Liver (tissue), 9 donors: ENCODE measurements around the gene MDM4. TPM values are rescaled to one million over a fixed set of nuclear protein-coding genes. Genes with fewer than 3 reads are reported as not detected.

Source experiments
- DNase-seq: peaks from one replicate; pipeline ENCODE4 v3.0.0-alpha.2; 2017; ENCODE audit warnings: low spot score
- H3K27ac ChIP-seq, 2 donors: one replicate each; pipeline ENCODE4 v1.7.0; 2013; ENCODE audit warnings: inconsistent platforms in 2 of 2, low read length in 2 of 2, control low read depth in 1 of 2, low read depth in 1 of 2, mild to moderate bottlenecking in 1 of 2
- H3K27me3 ChIP-seq, 4 donors: one replicate each; pipeline versions ENCODE4 v1.6.1 to v1.7.0; 2013; ENCODE audit warnings: low read length in 3 of 4, inconsistent platforms in 1 of 4, mild to moderate bottlenecking in 1 of 4, moderate library complexity in 1 of 4; ENCODE audit not compliant: control insufficient read depth in 4 of 4, insufficient read depth in 4 of 4
- H3K36me3 ChIP-seq, 4 donors: one replicate each; pipeline versions ENCODE4 v1.6.1 to v1.7.0; 2013; ENCODE audit warnings: low read length in 3 of 4, mild to moderate bottlenecking in 3 of 4, low read depth in 1 of 4, moderate library complexity in 1 of 4; ENCODE audit not compliant: control insufficient read depth in 4 of 4, insufficient read depth in 3 of 4
- H3K4me1 ChIP-seq, 4 donors: one replicate each; pipeline versions ENCODE4 v1.6.1 to v1.7.0; 2013; ENCODE audit warnings: low read length in 3 of 4, mild to moderate bottlenecking in 3 of 4, moderate library complexity in 1 of 4; ENCODE audit not compliant: control insufficient read depth in 4 of 4, insufficient read depth in 4 of 4
- H3K4me3 ChIP-seq, 3 donors: one replicate each; pipeline versions ENCODE4 v1.6.1 to v1.7.0; 2013; ENCODE audit warnings: low read length in 3 of 3, control low read depth in 1 of 3, low read depth in 1 of 3, mild to moderate bottlenecking in 1 of 3
- H3K9ac ChIP-seq, 2 donors: one replicate each; pipeline ENCODE4 v1.7.0; 2013; ENCODE audit warnings: low read length in 2 of 2, mild to moderate bottlenecking in 2 of 2, moderate library complexity in 2 of 2, control low read depth in 1 of 2, low read depth in 1 of 2
- H3K9me3 ChIP-seq, 4 donors: one replicate each; pipeline versions ENCODE4 v1.6.1 to v1.7.0; 2013; ENCODE audit warnings: low read length in 3 of 4; ENCODE audit not compliant: control insufficient read depth in 4 of 4
- ATF3 ChIP-seq: IDR thresholded peaks from 2 replicates; pipeline ENCODE4 v1.6.1; 2016; ENCODE audit warnings: antibody characterized with exemption
- FOXA1 ChIP-seq: IDR thresholded peaks from 2 replicates; pipeline ENCODE4 v1.6.1; 2016; ENCODE audit warnings: antibody characterized with exemption
- FOXA2 ChIP-seq: IDR thresholded peaks from 2 replicates; pipeline ENCODE4 v1.6.1; 2016; ENCODE audit warnings: antibody characterized with exemption
- GABPA ChIP-seq, 2 donors: IDR thresholded peaks in 1 of 2; conservative IDR thresholded peaks in 1 of 2; 2 replicates each; pipeline ENCODE4 v1.6.1; 2016; ENCODE audit warnings: antibody characterized with exemption in 2 of 2, mild to moderate bottlenecking in 1 of 2, moderate library complexity in 1 of 2
- HNF4G ChIP-seq: IDR thresholded peaks from 2 replicates; pipeline ENCODE4 v1.6.1; 2016; ENCODE audit warnings: antibody characterized with exemption
- MAX ChIP-seq: IDR thresholded peaks from 2 replicates; pipeline ENCODE4 v1.6.1; 2016; ENCODE audit warnings: antibody characterized with exemption
- NR2F2 ChIP-seq: IDR thresholded peaks from 2 replicates; pipeline ENCODE4 v1.6.1; 2016; ENCODE audit warnings: antibody characterized with exemption
- RAD21 ChIP-seq, 2 donors: IDR thresholded peaks; 2 replicates each; pipeline ENCODE4 v1.6.1; 2016; ENCODE audit warnings: antibody characterized with exemption in 2 of 2, mild to moderate bottlenecking in 2 of 2
- REST ChIP-seq: IDR thresholded peaks from 2 replicates; pipeline ENCODE4 v1.6.1; 2016; ENCODE audit warnings: antibody characterized with exemption, mild to moderate bottlenecking
- RXRA ChIP-seq, 2 donors: IDR thresholded peaks; 2 replicates each; pipeline ENCODE4 v1.6.1; 2017 to 2018; ENCODE audit warnings: antibody characterized with exemption in 2 of 2, mild to moderate bottlenecking in 1 of 2
- SP1 ChIP-seq: IDR thresholded peaks from 2 replicates; pipeline ENCODE4 v1.6.1; 2018; ENCODE audit warnings: antibody characterized with exemption, mild to moderate bottlenecking
- YY1 ChIP-seq: IDR thresholded peaks from 2 replicates; pipeline ENCODE4 v1.6.1; 2016; ENCODE audit warnings: antibody characterized with exemption, mild to moderate bottlenecking
- ZBTB33 ChIP-seq: IDR thresholded peaks from 2 replicates; pipeline ENCODE4 v1.6.1; 2016; ENCODE audit warnings: antibody characterized with exemption
- WGBS: extraction: QIAGEN DNeasy Blood & Tissue Kit; methylation state at CpG from one replicate; pipeline ENCODE4 v1.1.7; 2013; 5-methylcytosine and 5-hydroxymethylcytosine counted together
- polyA plus RNA-seq, 2 donors: library from polyadenylated mRNA; stranded (reverse) in 1 of 2; unstranded in 1 of 2; fragments of 200-250 nt in 1 of 2; fragments of >200 nt in 1 of 2; fragmentation: Nextera tagmentation in 1 of 2; extraction: Ambion mirVana in 1 of 2; gene quantifications; one replicate each; pipeline versions ENCODE4 v1.2.1 to v1.2.3, GENCODE V29; 2013 to 2015
- total RNA-seq, 2 donors: library from RNA; depleted of rRNA; stranded (reverse); fragments of >200 nt; gene quantifications; one replicate each; pipeline ENCODE4 v1.2.3, GENCODE V29; 2014
- donor health status: healthy.
- donor health status: healthy.
- donor health status: healthy.
- donor health status: healthy.
- donor health status: healthy.

The MDM4 gene
- total and polyA plus RNA-seq, 4 donors = 1.4 to 56.5 (median 21.6) TPM

GRCh38 chr1:204541626-204542025 is 25.4 kb downstream of the MDM4 start:
- 74% methylated on average over 2 of the region's 2 CpGs for WGBS
- Histone ChIP-seq H3K4me1 (no peaks in the 10 kb centered on the region), H3K4me3 (no peak overlapping the region), H3K9me3 (no peaks in the 10 kb centered on the region), H3K36me3 (peaks cover 17 to 73% (median 67%) of the 10 kb centered on the region in 4 donors), H3K9ac (no peak overlapping the region), H3K27me3 (no peaks in the 10 kb centered on the region), H3K27ac (no peak overlapping the region)
- no peak for DNase-seq
- no peak for TF ChIP-seq SP1
- no peak for TF ChIP-seq RAD21 (IDR thresholded peaks at IDR 0.05)
- TF ChIP-seq MAX = no peak
- TF ChIP-seq ATF3 = no peak
- TF ChIP-seq REST = no peak
- no peak for TF ChIP-seq GABPA (IDR thresholded peaks at IDR 0.05 in 1 of 2, conservative IDR thresholded peaks at IDR 0.05 in 1 of 2)
- TF ChIP-seq YY1 = no peak
- TF ChIP-seq RXRA (IDR thresholded peaks at IDR 0.05) = no peak

GRCh38 chr1:204544321-204544720 is 28.1 kb downstream of the MDM4 start:
- no peaks in the 10 kb centered on the region for H3K9me3 ChIP-seq
- no peak overlapping the region for H3K9ac ChIP-seq
- TF ChIP-seq ZBTB33 (no peak), REST (no peak), HNF4G (no peak), RAD21 (IDR thresholded peaks at IDR 0.05) (no peak), RXRA (IDR thresholded peaks at IDR 0.05) (no peak), FOXA1 (no peak), MAX (no peak), FOXA2 (no peak), NR2F2 (no peak)
- no peaks in the 10 kb centered on the region for H3K4me1 ChIP-seq
- no peaks in the 10 kb centered on the region for H3K27me3 ChIP-seq
- no peak for DNase-seq
- H3K36me3 ChIP-seq = peaks cover 15 to 74% (median 71%) of the 10 kb centered on the region in 4 donors
- H3K4me3 ChIP-seq = no peak overlapping the region
- 82% methylated on average over 2 of the region's 2 CpGs for WGBS
- no peak overlapping the region for H3K27ac ChIP-seq
